ENCODE results near the gene AGPAT3. TPM values are rescaled to one million over a fixed set of nuclear protein-coding genes. Genes with fewer than 3 reads are reported as not detected.

The AGPAT3 gene
- total RNA-seq, 4 donors from 2014 or later, result 31.7 to 35.7 (median 33.0) TPM

GRCh38 chr21:43890042-43890441 is 25.0 kb downstream of the AGPAT3 start:
- intact Hi-C loops (cut with DNase I), result no loop called here
- H3K36me3 ChIP-seq, result peaks cover 0 to 43% (median 0%) of the 10 kb centered on the region in 3 donors
- no peak overlapping the region for H3K4me3 ChIP-seq
- H3K4me1 ChIP-seq, result peaks cover 0 to 22% (median 3%) of the 10 kb centered on the region in 3 donors
- TF ChIP-seq, protein P1, sequence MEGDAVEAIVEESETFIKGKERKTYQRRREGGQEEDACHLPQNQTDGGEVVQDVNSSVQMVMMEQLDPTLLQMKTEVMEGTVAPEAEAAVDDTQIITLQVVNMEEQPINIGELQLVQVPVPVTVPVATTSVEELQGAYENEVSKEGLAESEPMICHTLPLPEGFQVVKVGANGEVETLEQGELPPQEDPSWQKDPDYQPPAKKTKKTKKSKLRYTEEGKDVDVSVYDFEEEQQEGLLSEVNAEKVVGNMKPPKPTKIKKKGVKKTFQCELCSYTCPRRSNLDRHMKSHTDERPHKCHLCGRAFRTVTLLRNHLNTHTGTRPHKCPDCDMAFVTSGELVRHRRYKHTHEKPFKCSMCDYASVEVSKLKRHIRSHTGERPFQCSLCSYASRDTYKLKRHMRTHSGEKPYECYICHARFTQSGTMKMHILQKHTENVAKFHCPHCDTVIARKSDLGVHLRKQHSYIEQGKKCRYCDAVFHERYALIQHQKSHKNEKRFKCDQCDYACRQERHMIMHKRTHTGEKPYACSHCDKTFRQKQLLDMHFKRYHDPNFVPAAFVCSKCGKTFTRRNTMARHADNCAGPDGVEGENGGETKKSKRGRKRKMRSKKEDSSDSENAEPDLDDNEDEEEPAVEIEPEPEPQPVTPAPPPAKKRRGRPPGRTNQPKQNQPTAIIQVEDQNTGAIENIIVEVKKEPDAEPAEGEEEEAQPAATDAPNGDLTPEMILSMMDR (IDR thresholded peaks at IDR 0.05), result no peak
- TF ChIP-seq POLR2A (IDR thresholded peaks at IDR 0.05), result no peak
- H3K27me3 ChIP-seq, result no peaks in the 10 kb centered on the region
- 86% methylated on average over 8 to 9 of the region's 9 CpGs for WGBS, 2 donors
- DNase-seq, result no peak
- no peak overlapping the region for H3K27ac ChIP-seq
- no peaks in the 10 kb centered on the region for H3K9me3 ChIP-seq

DNA sequence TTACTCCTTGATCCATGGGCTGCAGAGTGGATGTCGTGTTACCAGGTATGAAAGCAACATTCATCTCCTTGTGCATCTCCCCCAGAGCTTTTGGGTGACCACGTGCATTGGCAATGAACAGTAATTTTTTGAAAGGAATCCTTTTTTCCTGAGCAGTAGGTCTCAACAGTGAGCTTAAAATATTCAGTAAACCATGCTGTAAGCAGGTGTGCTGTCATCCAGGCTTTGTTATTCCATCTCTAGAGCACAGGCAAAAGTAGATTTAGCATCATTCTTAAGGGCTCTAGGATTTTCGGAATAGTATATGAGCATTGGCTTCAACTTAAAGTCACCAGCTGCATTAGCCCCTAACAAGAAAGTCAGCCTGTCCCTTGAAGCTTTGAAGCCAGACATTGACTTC is 27.3 kb downstream of the AGPAT3 start:
- WGBS, 2 donors, result 95 to 100% methylated on average over 3 of the region's 3 CpGs
- TF ChIP-seq, protein P1 (IDR thresholded peaks at IDR 0.05), result no peak
- no peak for TF ChIP-seq POLR2A (IDR thresholded peaks at IDR 0.05)
- Histone ChIP-seq H3K4me3 (no peak overlapping the region), H3K9me3 (no peaks in the 10 kb centered on the region), H3K4me1 (peaks cover 0 to 12% (median 0%) of the 10 kb centered on the region in 3 donors), H3K36me3 (peaks cover 0 to 39% (median 0%) of the 10 kb centered on the region in 3 donors), H3K27me3 (no peaks in the 10 kb centered on the region), H3K27ac (no peak overlapping the region)
- no peak for DNase-seq
- intact Hi-C loops (cut with DNase I), result no loop called here

GRCh38 chr21:43892984-43893535 is 28.0 kb downstream of the AGPAT3 start:
- intact Hi-C loops (cut with DNase I), result no loop called here
- Histone ChIP-seq H3K36me3 (peaks cover 0 to 32% (median 0%) of the 10 kb centered on the region in 3 donors), H3K27me3 (no peaks in the 10 kb centered on the region), H3K4me3 (no peak overlapping the region), H3K4me1 (peaks cover 0 to 12% (median 0%) of the 10 kb centered on the region in 3 donors), H3K9me3 (no peaks in the 10 kb centered on the region), H3K27ac (peak overlapping the region in 2 of 4 donors; percentile 25 to 31)
- no peak for DNase-seq
- 64 to 70% methylated on average over 5 of the region's 5 CpGs for WGBS, 2 donors
- no peak for TF ChIP-seq POLR2A (IDR thresholded peaks at IDR 0.05)
- TF ChIP-seq, protein P1 (IDR thresholded peaks at IDR 0.05), result no peak

GRCh38 chr21:43893536-43894205 is 28.6 kb downstream of the AGPAT3 start:
- 51 to 52% methylated on average over 17 to 19 of the region's 19 CpGs for WGBS, 2 donors
- H3K27ac ChIP-seq, result peak overlapping the region in 3 of 4 donors; percentile 25 to 33 (median 31)
- H3K9me3 ChIP-seq, result no peaks in the 10 kb centered on the region
- peaks cover 0 to 30% (median 0%) of the 10 kb centered on the region in 3 donors for H3K36me3 ChIP-seq
- H3K4me3 ChIP-seq, result peak overlapping the region in 1 of 4 donors; percentile 33
- TF ChIP-seq, protein P1 (IDR thresholded peaks at IDR 0.05), result no peak
- TF ChIP-seq POLR2A (IDR thresholded peaks at IDR 0.05), result no peak
- no peaks in the 10 kb centered on the region for H3K27me3 ChIP-seq
- intact Hi-C loops (cut with DNase I), result no loop called here
- DNase-seq, result no peak
- H3K4me1 ChIP-seq, result peaks cover 0 to 12% (median 0%) of the 10 kb centered on the region in 3 donors

DNA sequence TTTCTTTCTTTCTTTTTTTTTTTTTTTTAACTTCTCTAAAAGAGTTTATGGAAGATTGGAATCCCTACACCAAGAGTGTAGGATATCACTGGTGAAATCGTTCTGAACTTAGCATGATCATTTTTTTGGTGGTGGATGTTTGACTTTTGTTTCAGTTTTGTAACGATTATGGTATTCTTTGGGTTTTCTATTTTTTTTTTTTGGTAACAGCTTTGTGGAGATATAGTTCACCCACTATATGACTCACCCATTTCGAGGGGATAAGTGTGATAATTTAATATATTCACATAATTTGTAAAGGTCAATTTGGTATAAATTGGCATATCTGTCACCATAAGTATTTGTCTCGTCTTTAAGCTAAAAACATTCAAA is 29.2 kb downstream of the AGPAT3 start:
- Histone ChIP-seq H3K36me3 (peaks cover 0 to 34% (median 0%) of the 10 kb centered on the region in 3 donors), H3K4me3 (no peak overlapping the region)

More for the DNA sequence above, 29.2 kb downstream of the AGPAT3 start:
- no peaks in the 10 kb centered on the region for H3K9me3 ChIP-seq
- peaks cover 0 to 12% (median 0%) of the 10 kb centered on the region in 3 donors for H3K4me1 ChIP-seq
- WGBS, 2 donors, result 43 to 53% methylated on average over 4 of the region's 4 CpGs
- intact Hi-C loops (cut with DNase I), result no loop called here
- DNase-seq, result no peak
- peak overlapping the region in 2 of 4 donors; percentile 31 to 33 for H3K27ac ChIP-seq
- H3K27me3 ChIP-seq, result no peaks in the 10 kb centered on the region
- TF ChIP-seq POLR2A (IDR thresholded peaks at IDR 0.05), result no peak
- TF ChIP-seq, protein P1 (IDR thresholded peaks at IDR 0.05), result no peak

Measured in esophagus squamous epithelium (tissue), 5 donors.